ENCODE measurements around the gene RPS17. TPM values are rescaled to one million over a fixed set of nuclear protein-coding genes. Genes with fewer than 3 reads are reported as not detected.

Gene RPS17
- total and polyA plus RNA-seq, 2 of the 4 experiments (the other 2 are of a cell fraction): 2,617 to 4,201 TPM

- DNase-seq (no peak), ATAC-seq (ENCODE audit: low read depth) (no peak)
- intact Hi-C loops (cut with micrococcal nuclease): no loop called here
- Histone ChIP-seq H3K27me3 (ENCODE audit: control insufficient read depth, insufficient read depth, low read length) (0 out of 2 replicates have a peak, but pooled peaks cover 2% of the 10 kb centered on the region), H4K91ac (ENCODE audit: insufficient read depth, low read depth, low read length) (no peak overlapping the region), H4K20me1 (ENCODE audit: insufficient read depth, low read length) (no peaks in the 10 kb centered on the region), H3K4me2 (ENCODE audit: low read depth, low read length) (no peak overlapping the region), H4K8ac (ENCODE audit: low read depth in 2 of 2, low read length in 2 of 2) (no peak overlapping the region), H3K56ac (ENCODE audit: extremely low read depth, insufficient read depth, low read length) (no peak overlapping the region), H2BK120ac (ENCODE audit: low read depth, low read length) (no peak overlapping the region), H2AK5ac (ENCODE audit: low read depth, low read length) (no peak overlapping the region), H2AFZ (replicated peaks; ENCODE audit: low read length, poor library complexity) (no peak overlapping the region), H3K4ac (ENCODE audit: low read depth, low read length) (no peak overlapping the region), H2AK9ac (replicated peaks; ENCODE audit: low read depth, low read length, poor library complexity) (no peak overlapping the region), H2BK5ac (ENCODE audit: low read depth, low read length, poor library complexity, severe bottlenecking) (no peak overlapping the region), H2BK20ac (ENCODE audit: low read depth, low read length) (no peak overlapping the region), H3K23ac (ENCODE audit: low read depth, low read length) (no peak overlapping the region), H3K4me1 (ENCODE audit: control insufficient read depth, insufficient read depth, low read length) (peaks cover 8% of the 10 kb centered on the region), H4K5ac (ENCODE audit: low read depth, low read length) (no peak overlapping the region), H3K9me3 (ENCODE audit: control insufficient read depth, insufficient read depth, low read length) (no peaks in the 10 kb centered on the region), H3K14ac (replicated peaks; ENCODE audit: low read depth, low read length) (no peak overlapping the region), H2BK15ac (ENCODE audit: low read depth, low read length) (no peak overlapping the region), H3K9ac (ENCODE audit: low read depth, low read length) (no peak overlapping the region), H3K36me3 (ENCODE audit: control insufficient read depth, insufficient read depth, low read length) (no peaks in the 10 kb centered on the region), H3K27ac (ENCODE audit: insufficient read depth, low read length) (no peak overlapping the region), H3K9me1 (ENCODE audit: insufficient read depth, low read length) (0 out of 2 replicates have a peak, but pooled peaks cover 4% of the 10 kb centered on the region), H3K18ac (ENCODE audit: low read depth, low read length) (no peak overlapping the region), H3K79me1 (ENCODE audit: low read depth in 1 of 2, low read length in 2 of 2) (peaks cover 0 to 7% of the 10 kb centered on the region in 2 experiments; a peak in 1 of 4 replicates), H3K4me3 (ENCODE audit: insufficient read depth, low read depth, low read length) (no peak overlapping the region)
- BruUV-seq (replicated peaks): no TSS peak
- POLR2A ChIA-PET (ENCODE audit: unreplicated experiment): interaction anchor here (0.6 kb wide), 1 partner anchor 35 kb away, joined by 3 read pairs; the partner anchor contains the start of gene RPS17
- TF ChIP-seq, protein P1, sequence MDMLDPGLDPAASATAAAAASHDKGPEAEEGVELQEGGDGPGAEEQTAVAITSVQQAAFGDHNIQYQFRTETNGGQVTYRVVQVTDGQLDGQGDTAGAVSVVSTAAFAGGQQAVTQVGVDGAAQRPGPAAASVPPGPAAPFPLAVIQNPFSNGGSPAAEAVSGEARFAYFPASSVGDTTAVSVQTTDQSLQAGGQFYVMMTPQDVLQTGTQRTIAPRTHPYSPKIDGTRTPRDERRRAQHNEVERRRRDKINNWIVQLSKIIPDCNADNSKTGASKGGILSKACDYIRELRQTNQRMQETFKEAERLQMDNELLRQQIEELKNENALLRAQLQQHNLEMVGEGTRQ (IDR thresholded peaks at IDR 0.05; ENCODE audit: low read depth, low read length): no peak
- no peak for TF ChIP-seq MXI1 (IDR thresholded peaks at IDR 0.05; ENCODE audit: borderline replicate concordance, low read depth, low read length)
- no peak for TF ChIP-seq RAD21 (IDR thresholded peaks at IDR 0.05; ENCODE audit: low read length)
- no peak for TF ChIP-seq POLR2A (IDR thresholded peaks at IDR 0.05; ENCODE audit: low read depth, low read length)
- TF ChIP-seq NFE2L2 (IDR thresholded peaks at IDR 0.05; ENCODE audit: low read depth, low read length): no peak
- TF ChIP-seq CHD1 (IDR thresholded peaks at IDR 0.05; ENCODE audit: low read depth, low read length): no peak
- TF ChIP-seq RFX5 (IDR thresholded peaks at IDR 0.05; ENCODE audit: low read depth, low read length): no peak
- no peak for TF ChIP-seq CTCF (conservative IDR thresholded peaks at IDR 0.05; ENCODE audit: low read depth, low read length)
- TF ChIP-seq MAZ (IDR thresholded peaks at IDR 0.05; ENCODE audit: borderline replicate concordance, low read depth, low read length): no peak
- TF ChIP-seq RCOR1 (IDR thresholded peaks at IDR 0.05; ENCODE audit: insufficient replicate concordance, low read length): no peak
- no peak for TF ChIP-seq SMC3 (IDR thresholded peaks at IDR 0.05; ENCODE audit: low read depth, low read length)
- no peak for TF ChIP-seq MAFK (IDR thresholded peaks at IDR 0.05; ENCODE audit: low read depth, low read length)
- TF ChIP-seq, protein P2, sequence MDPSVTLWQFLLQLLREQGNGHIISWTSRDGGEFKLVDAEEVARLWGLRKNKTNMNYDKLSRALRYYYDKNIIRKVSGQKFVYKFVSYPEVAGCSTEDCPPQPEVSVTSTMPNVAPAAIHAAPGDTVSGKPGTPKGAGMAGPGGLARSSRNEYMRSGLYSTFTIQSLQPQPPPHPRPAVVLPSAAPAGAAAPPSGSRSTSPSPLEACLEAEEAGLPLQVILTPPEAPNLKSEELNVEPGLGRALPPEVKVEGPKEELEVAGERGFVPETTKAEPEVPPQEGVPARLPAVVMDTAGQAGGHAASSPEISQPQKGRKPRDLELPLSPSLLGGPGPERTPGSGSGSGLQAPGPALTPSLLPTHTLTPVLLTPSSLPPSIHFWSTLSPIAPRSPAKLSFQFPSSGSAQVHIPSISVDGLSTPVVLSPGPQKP (IDR thresholded peaks at IDR 0.05; ENCODE audit: borderline replicate concordance, low read depth, low read length): no peak
- no peak for TF ChIP-seq FOS (IDR thresholded peaks at IDR 0.05; ENCODE audit: low read depth, low read length)
- no peak for TF ChIP-seq BHLHE40 (IDR thresholded peaks at IDR 0.05; ENCODE audit: low read depth, low read length)
- no peak for TF ChIP-seq CEBPB (IDR thresholded peaks at IDR 0.05; ENCODE audit: low read depth, low read length)
- in situ Hi-C loops (cut with MboI; ENCODE audit: low sequenced_read_pairs): no loop called here
- dilution Hi-C loops (cut with HindIII; ENCODE audit: low sequenced_read_pairs, unreplicated experiment): no loop called here
- CTCF ChIA-PET: no interaction called here
- WGBS, 2 experiments (ENCODE audit: extremely low coverage in 2 of 2, insufficient read length in 1 of 2): no CpG with 5 or more reads among the region's 3 CpGs
Observed at GRCh38 chr15:82575335-82575734, 35.1 kb upstream of the RPS17 start.

Measured in IMR-90 (cell line).